Stimulated activated CD8-positive, alpha-beta memory T cell treated with anti-CD3 and anti-CD28 coated beads, Interleukin-15, amount 100 ng/mL, for 48 hours (primary cell): ENCODE data around the gene KASH5.

ENCODE experiments used
- DNase-seq, 2 donors: peaks; one replicate each; pipeline ENCODE4 v3.0.0-alpha.2; 2020; ENCODE audit warnings: low read depth in 2 of 2

The KASH5 gene

GRCh38 chr19:49395581-49396407 is 7.7 kb downstream of the KASH5 start:
- DNase-seq = no peak

- no peak for DNase-seq
These were observed 8.9 kb downstream of the KASH5 start for GRCh38 chr19:49396738-49397505.

GRCh38 chr19:49398001-49398615 is 10.1 kb downstream of the KASH5 start:
- DNase-seq = no peak

- no peak for DNase-seq
These were observed 10.9 kb downstream of the KASH5 start for GRCh38 chr19:49398931-49399330.

- DNase-seq = no peak
These were observed 12.0 kb downstream of the KASH5 start for GRCh38 chr19:49400029-49400428.

GRCh38 chr19:49403404-49404187 is 15.5 kb downstream of the KASH5 start:
- no peak for DNase-seq

GRCh38 chr19:49407079-49407478 is 19.0 kb downstream of the KASH5 start:
- no peak for DNase-seq

GRCh38 chr19:49407482-49408015 is 19.5 kb downstream of the KASH5 start:
- DNase-seq = no peak

- DNase-seq = no peak
These were observed 20.9 kb downstream of the KASH5 start for GRCh38 chr19:49408816-49409440.

- no peak for DNase-seq
These were observed 21.5 kb downstream of the KASH5 start for GRCh38 chr19:49409441-49410029.

- DNase-seq = no peak
These were observed 23.8 kb downstream of the KASH5 start for GRCh38 chr19:49411681-49412326.

- DNase-seq = no peak
These were observed 25.3 kb downstream of the KASH5 start for GRCh38 chr19:49413348-49413747.

- DNase-seq = no peak
These were observed 26.2 kb downstream of the KASH5 start for GRCh38 chr19:49414256-49414655.

- no peak for DNase-seq
These were observed 27.2 kb downstream of the KASH5 start for GRCh38 chr19:49415102-49415809.

GRCh38 chr19:49415810-49416200 is 27.8 kb downstream of the KASH5 start:
- DNase-seq = no peak

- DNase-seq = no peak
These were observed 29.0 kb downstream of the KASH5 start for GRCh38 chr19:49417088-49417487.

GRCh38 chr19:49418511-49418910 is 30.5 kb downstream of the KASH5 start:
- no peak for DNase-seq

- DNase-seq = no peak
These were observed 31.1 kb downstream of the KASH5 start for GRCh38 chr19:49419173-49419572.

GRCh38 chr19:49420227-49420626 is 32.2 kb downstream of the KASH5 start:
- DNase-seq = no peak
